WTC11 (cell line): ENCODE data around the gene LRRC66.

Experiments used
- ATF2 ChIP-seq: sonication (generic); formaldehyde crosslinking; IDR thresholded peaks from 2 replicates; pipeline ENCODE4 v1.8.1; 2022; ENCODE audit warnings: low read depth, missing genetic modification reagents, borderline replicate concordance
- ATF6 ChIP-seq: sonication (generic); formaldehyde crosslinking; IDR thresholded peaks from 2 replicates; pipeline ENCODE4 v1.8.1; 2023; ENCODE audit warnings: mild to moderate bottlenecking, missing genetic modification reagents
- ELF4 ChIP-seq: sonication (generic); formaldehyde crosslinking; IDR thresholded peaks from 2 replicates; pipeline ENCODE4 v1.8.1; 2022; ENCODE audit warnings: low read depth, mild to moderate bottlenecking, moderate library complexity, missing genetic modification reagents
- FOXK1 ChIP-seq: sonication (generic); formaldehyde crosslinking; IDR thresholded peaks from 2 replicates; pipeline ENCODE4 v1.8.0; 2022; ENCODE audit warnings: mild to moderate bottlenecking, moderate library complexity, missing genetic modification reagents
- HMGA2 ChIP-seq: fragments of 250-450 bp; sonication (Bioruptor Pico); IDR thresholded peaks from 2 replicates; pipeline ENCODE4 v1.4.0; 2021; ENCODE audit warnings: mild to moderate bottlenecking, moderate library complexity
- JAZF1 ChIP-seq: fragments of 250-450 bp; sonication (Bioruptor Pico); IDR thresholded peaks from 2 replicates; pipeline ENCODE4 v1.9.0; 2021; ENCODE audit warnings: moderate library complexity, mild to moderate bottlenecking, inconsistent platforms
- NFATC4 ChIP-seq: fragments of 250-450 bp; sonication (Bioruptor Pico); IDR thresholded peaks from 2 replicates; pipeline ENCODE4 v1.9.0; 2021; ENCODE audit warnings: mild to moderate bottlenecking
- NR2C2 ChIP-seq: sonication (generic); formaldehyde crosslinking; IDR thresholded peaks from 2 replicates; pipeline ENCODE4 v1.8.0; 2022; ENCODE audit warnings: mild to moderate bottlenecking, missing genetic modification reagents
- SP1 ChIP-seq: sonication (generic); formaldehyde crosslinking; conservative IDR thresholded peaks from 2 replicates; pipeline ENCODE4 v1.8.1; 2022; ENCODE audit warnings: missing genetic modification reagents
- TEAD4 ChIP-seq: sonication (generic); formaldehyde crosslinking; IDR thresholded peaks from 2 replicates; pipeline ENCODE4 v1.8.0; 2022; ENCODE audit warnings: mild to moderate bottlenecking, missing genetic modification reagents
- TF ChIP-seq, protein P1 (sequence below): fragments of 200-600 bp; IDR thresholded peaks from 2 replicates; pipeline ENCODE4 v1.8.0; 2022; ENCODE audit warnings: antibody characterized with exemption
- TF ChIP-seq, protein P2 (sequence below): sonication (generic); formaldehyde crosslinking; IDR thresholded peaks from 2 replicates; pipeline ENCODE4 v1.8.0; 2023; ENCODE audit warnings: mild to moderate bottlenecking, missing genetic modification reagents

DNA sequence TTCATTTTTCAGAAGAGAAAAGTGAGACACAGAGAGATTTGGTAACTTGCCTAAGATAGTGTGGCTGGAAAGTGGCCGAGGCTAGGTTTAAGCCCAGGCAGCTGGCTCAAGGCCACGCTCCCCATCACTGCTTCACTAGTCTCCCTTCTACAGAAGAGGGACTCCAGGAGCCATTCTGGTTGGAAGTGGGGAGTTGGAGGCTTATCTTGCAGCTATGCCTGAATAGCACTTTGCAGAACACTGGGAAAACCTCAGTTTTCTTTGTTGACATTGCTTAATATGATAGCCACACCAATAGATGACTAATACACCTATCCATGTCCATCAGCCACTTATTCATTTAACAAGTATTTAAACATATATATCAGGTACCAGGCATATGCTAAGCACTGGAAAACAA lies 18.5 kb downstream of the LRRC66 start:
- TF ChIP-seq NFATC4 (CRISPR knock-in tag) (no peak), TEAD4 (CRISPR knock-in tag) (no peak), ATF2 (CRISPR knock-in tag) (no peak), JAZF1 (no peak), ATF6 (CRISPR knock-in tag) (no peak), ELF4 (CRISPR knock-in tag) (no peak), HMGA2 (no peak), SP1 (no peak), FOXK1 (CRISPR knock-in tag) (no peak), NR2C2 (CRISPR knock-in tag) (no peak)
- TF ChIP-seq, protein P1, sequence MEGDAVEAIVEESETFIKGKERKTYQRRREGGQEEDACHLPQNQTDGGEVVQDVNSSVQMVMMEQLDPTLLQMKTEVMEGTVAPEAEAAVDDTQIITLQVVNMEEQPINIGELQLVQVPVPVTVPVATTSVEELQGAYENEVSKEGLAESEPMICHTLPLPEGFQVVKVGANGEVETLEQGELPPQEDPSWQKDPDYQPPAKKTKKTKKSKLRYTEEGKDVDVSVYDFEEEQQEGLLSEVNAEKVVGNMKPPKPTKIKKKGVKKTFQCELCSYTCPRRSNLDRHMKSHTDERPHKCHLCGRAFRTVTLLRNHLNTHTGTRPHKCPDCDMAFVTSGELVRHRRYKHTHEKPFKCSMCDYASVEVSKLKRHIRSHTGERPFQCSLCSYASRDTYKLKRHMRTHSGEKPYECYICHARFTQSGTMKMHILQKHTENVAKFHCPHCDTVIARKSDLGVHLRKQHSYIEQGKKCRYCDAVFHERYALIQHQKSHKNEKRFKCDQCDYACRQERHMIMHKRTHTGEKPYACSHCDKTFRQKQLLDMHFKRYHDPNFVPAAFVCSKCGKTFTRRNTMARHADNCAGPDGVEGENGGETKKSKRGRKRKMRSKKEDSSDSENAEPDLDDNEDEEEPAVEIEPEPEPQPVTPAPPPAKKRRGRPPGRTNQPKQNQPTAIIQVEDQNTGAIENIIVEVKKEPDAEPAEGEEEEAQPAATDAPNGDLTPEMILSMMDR = no peak
- TF ChIP-seq, protein P2, sequence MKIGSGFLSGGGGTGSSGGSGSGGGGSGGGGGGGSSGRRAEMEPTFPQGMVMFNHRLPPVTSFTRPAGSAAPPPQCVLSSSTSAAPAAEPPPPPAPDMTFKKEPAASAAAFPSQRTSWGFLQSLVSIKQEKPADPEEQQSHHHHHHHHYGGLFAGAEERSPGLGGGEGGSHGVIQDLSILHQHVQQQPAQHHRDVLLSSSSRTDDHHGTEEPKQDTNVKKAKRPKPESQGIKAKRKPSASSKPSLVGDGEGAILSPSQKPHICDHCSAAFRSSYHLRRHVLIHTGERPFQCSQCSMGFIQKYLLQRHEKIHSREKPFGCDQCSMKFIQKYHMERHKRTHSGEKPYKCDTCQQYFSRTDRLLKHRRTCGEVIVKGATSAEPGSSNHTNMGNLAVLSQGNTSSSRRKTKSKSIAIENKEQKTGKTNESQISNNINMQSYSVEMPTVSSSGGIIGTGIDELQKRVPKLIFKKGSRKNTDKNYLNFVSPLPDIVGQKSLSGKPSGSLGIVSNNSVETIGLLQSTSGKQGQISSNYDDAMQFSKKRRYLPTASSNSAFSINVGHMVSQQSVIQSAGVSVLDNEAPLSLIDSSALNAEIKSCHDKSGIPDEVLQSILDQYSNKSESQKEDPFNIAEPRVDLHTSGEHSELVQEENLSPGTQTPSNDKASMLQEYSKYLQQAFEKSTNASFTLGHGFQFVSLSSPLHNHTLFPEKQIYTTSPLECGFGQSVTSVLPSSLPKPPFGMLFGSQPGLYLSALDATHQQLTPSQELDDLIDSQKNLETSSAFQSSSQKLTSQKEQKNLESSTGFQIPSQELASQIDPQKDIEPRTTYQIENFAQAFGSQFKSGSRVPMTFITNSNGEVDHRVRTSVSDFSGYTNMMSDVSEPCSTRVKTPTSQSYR (CRISPR knock-in tag) = no peak
